Uterus (tissue), 4 donors: Measurements from ENCODE around the gene CKAP2L. TPM values are rescaled to one million over a fixed set of nuclear protein-coding genes. Genes with fewer than 3 reads are reported as not detected.
"Not testable (repeated sequence)": the region's sequence is repeated elsewhere in the genome, so short reads cannot be mapped to it uniquely, and the experiment has no call there.

Experiments used
- DNase-seq, 2 donors: peaks; one replicate each; pipeline ENCODE4 v3.0.0-alpha.2; 2019 to 2020
- H3K27ac ChIP-seq, 2 donors: fragments of 200-600 bp; sonication (generic); 1 replicate in 1 of 2; 2 replicates in 1 of 2; pipeline ENCODE4 v1.5.1; 2016 to 2018
- H3K27me3 ChIP-seq, 2 donors: fragments of 200-600 bp; sonication (generic); one replicate each; pipeline ENCODE4 v1.5.1; 2018 to 2019; ENCODE audit warnings: control low read depth in 1 of 2
- H3K36me3 ChIP-seq, 2 donors: fragments of 200-600 bp; sonication (generic); one replicate each; pipeline ENCODE4 v1.5.1; 2019; ENCODE audit warnings: control low read depth in 1 of 2
- H3K4me1 ChIP-seq, 2 donors: fragments of 200-600 bp; sonication (generic); one replicate each; pipeline ENCODE4 v1.5.1; 2018 to 2019; ENCODE audit warnings: control low read depth in 1 of 2
- H3K4me3 ChIP-seq, 2 donors: fragments of 200-600 bp; sonication (generic); 1 replicate in 1 of 2; 2 replicates in 1 of 2; pipeline ENCODE4 v1.5.1; 2018 to 2019; ENCODE audit warnings: mild to moderate bottlenecking in 1 of 2
- H3K9me3 ChIP-seq, 2 donors: fragments of 200-600 bp; sonication (generic); one replicate each; pipeline ENCODE4 v1.5.1; 2019; ENCODE audit warnings: control low read depth in 1 of 2
- POLR2A ChIP-seq, 2 donors: fragments of 450-650 bp; IDR thresholded peaks; one replicate each; pipeline ENCODE4 v1.6.1; 2016; ENCODE audit warnings: antibody characterized with exemption in 2 of 2, mild to moderate bottlenecking in 1 of 2, moderate library complexity in 1 of 2
- intact Hi-C: fragments of 100-400 bp; cut with DNase I; formaldehyde crosslinking; loops from one replicate; pipeline ENCODE4 v1.15.1; 2023; ENCODE audit warnings: low total_unique reads
- total RNA-seq, 4 donors: library from RNA; depleted of rRNA in 3 of 4; stranded (reverse); fragments of >200 nt in 3 of 4; gene quantifications; one replicate each; pipeline versions ENCODE4 v1.1.0 to v1.2.4, GENCODE V29; 2014 to 2023
- TF ChIP-seq, protein P1 (sequence below), 4 experiments: fragments of 200-600 bp in 2 of 4; fragments of 450-650 bp in 2 of 4; sonication (generic) in 2 of 4; IDR thresholded peaks; one replicate each; pipeline ENCODE4 v1.5.1; 2016 to 2019; ENCODE audit warnings: antibody characterized with exemption in 4 of 4, mild to moderate bottlenecking in 2 of 4, moderate library complexity in 1 of 4
- donor health status: DM: yes; HTN: yes; CAD: no.

CKAP2L gene
- total RNA-seq, 4 donors from 2014 or later = 8.8 TPM; not detected in 3

DNA sequence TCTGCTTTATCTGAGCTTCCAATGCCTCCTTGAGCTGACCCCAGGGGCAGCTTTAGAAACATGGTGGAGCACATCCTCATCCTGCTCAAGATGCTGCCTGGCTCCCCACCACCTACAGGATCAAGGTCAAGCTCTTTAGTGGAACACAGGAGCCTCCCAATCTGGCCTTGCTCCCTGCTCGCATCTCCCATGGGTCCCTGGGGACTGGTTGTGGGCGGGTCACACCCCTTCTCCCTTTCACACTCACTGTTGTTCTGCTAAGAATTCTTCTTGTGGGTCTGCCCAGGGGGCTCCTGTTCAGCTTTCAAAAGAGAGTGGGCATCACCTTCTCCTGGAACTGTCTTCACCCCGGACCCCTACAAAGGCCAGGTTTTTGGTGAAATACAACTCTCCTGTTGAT, 51.9 kb downstream of the CKAP2L start:
- no peak for DNase-seq
- H3K36me3 ChIP-seq = no peaks in the 10 kb centered on the region
- H3K9me3 ChIP-seq = no peaks in the 10 kb centered on the region
- intact Hi-C loops = no loop called here
- TF ChIP-seq, protein P1, sequence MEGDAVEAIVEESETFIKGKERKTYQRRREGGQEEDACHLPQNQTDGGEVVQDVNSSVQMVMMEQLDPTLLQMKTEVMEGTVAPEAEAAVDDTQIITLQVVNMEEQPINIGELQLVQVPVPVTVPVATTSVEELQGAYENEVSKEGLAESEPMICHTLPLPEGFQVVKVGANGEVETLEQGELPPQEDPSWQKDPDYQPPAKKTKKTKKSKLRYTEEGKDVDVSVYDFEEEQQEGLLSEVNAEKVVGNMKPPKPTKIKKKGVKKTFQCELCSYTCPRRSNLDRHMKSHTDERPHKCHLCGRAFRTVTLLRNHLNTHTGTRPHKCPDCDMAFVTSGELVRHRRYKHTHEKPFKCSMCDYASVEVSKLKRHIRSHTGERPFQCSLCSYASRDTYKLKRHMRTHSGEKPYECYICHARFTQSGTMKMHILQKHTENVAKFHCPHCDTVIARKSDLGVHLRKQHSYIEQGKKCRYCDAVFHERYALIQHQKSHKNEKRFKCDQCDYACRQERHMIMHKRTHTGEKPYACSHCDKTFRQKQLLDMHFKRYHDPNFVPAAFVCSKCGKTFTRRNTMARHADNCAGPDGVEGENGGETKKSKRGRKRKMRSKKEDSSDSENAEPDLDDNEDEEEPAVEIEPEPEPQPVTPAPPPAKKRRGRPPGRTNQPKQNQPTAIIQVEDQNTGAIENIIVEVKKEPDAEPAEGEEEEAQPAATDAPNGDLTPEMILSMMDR (IDR thresholded peaks at IDR 0.05) = no peak
- no peak for TF ChIP-seq POLR2A (IDR thresholded peaks at IDR 0.05)
- H3K27ac ChIP-seq = no peak overlapping the region
- no peak overlapping the region for H3K4me3 ChIP-seq
- H3K27me3 ChIP-seq = no peaks in the 10 kb centered on the region
- H3K4me1 ChIP-seq = no peaks in the 10 kb centered on the region

DNA sequence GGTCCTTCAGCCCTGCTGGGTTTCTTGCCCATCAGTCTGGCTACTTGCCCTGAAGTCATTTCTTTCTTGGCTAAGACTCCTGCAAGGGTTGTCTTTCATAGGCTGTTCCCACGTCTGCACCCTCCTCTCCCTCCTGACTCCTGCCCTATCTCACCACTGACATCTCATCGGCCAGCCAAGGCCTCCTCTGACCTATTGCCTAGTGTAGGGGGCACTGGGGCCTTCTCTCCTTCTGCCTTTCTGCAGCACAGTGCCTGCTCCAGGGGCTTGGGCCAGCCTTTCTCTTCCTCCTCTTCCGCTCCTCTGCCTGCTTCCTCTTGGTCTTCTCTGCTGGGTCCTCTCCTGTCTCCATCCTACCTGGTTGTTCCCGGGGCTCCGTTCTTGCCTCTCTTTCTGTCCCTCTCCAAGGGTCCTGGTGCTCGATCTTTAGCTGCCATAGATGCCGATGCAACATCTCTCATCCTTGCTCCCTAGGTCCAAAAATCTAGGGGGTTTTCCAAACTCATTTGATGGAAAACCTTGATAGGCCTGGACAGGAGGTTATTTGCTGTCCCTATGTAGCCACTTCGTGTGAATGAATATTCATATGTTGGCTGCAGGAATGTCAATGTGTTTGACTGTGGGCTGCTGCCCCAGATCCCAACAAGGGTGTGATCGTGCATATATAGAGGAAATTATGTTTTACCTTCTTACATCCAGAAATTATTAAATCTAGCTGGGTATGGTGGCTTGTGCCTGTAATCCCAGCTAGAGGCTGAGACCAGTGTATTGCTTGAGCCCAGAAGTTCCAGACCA, 53.3 kb downstream of the CKAP2L start:
- Histone ChIP-seq H3K27me3 (no peaks in the 10 kb centered on the region), H3K27ac (no peak overlapping the region), H3K4me1 (no peaks in the 10 kb centered on the region), H3K36me3 (no peaks in the 10 kb centered on the region), H3K9me3 (no peaks in the 10 kb centered on the region), H3K4me3 (no peak overlapping the region)
- TF ChIP-seq, protein P1 (IDR thresholded peaks at IDR 0.05) = no peak
- no peak for TF ChIP-seq POLR2A (IDR thresholded peaks at IDR 0.05)
- intact Hi-C loops = no loop called here
- no peak for DNase-seq

DNA sequence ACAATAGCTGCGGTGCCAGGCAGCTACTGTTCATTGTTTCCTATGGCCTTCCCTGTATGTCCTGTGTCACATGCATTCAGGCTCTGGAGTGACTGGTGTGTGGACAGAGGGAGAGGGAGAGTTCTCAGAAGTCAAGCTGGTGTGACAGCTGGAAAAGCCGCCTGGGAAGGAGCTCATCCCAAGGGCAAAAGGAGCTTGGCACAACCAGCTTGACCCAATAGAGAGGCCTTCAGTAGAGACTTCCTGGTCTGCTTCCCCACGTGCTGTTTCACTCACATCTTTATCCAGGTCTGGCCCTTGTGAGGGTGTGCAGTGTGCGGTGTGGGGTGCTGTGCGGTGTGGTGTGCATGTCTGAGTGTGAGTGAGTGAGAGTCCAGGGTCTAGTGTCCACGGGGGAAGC, 54.7 kb downstream of the CKAP2L start:
- no peak overlapping the region for H3K27ac ChIP-seq
- no peak for DNase-seq
- H3K27me3 ChIP-seq = no peaks in the 10 kb centered on the region
- H3K4me1 ChIP-seq = no peaks in the 10 kb centered on the region
- TF ChIP-seq POLR2A (IDR thresholded peaks at IDR 0.05) = no peak
- TF ChIP-seq, protein P1 (IDR thresholded peaks at IDR 0.05) = no peak
- no peaks in the 10 kb centered on the region for H3K36me3 ChIP-seq
- no peak overlapping the region for H3K4me3 ChIP-seq
- intact Hi-C loops = no loop called here
- H3K9me3 ChIP-seq = no peaks in the 10 kb centered on the region

DNA sequence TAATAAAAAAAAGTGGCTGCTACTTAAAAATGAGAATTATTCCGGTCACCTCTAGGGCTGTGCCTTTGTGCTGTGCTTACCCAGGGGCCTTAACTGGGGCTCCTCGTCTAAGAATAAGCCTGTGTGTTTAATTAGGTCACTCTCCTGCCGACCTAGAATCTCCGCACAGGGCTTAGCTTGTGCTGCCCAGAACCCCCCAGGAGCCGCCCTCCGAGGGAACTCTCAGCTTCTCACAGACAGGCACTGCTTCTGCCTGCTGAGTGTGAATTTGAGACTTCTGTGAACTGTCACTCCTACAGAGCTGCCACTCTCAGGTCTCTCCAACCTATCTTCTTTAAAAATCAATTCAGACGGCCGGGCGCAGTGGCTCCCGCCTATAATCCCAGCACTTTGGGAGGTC, 55.4 kb downstream of the CKAP2L start:
- DNase-seq = no peak
- Histone ChIP-seq H3K27ac (no peak overlapping the region), H3K4me3 (no peak overlapping the region), H3K27me3 (no peaks in the 10 kb centered on the region), H3K9me3 (no peaks in the 10 kb centered on the region), H3K4me1 (no peaks in the 10 kb centered on the region), H3K36me3 (no peaks in the 10 kb centered on the region)
- TF ChIP-seq, protein P1 (IDR thresholded peaks at IDR 0.05) = no peak
- TF ChIP-seq POLR2A (IDR thresholded peaks at IDR 0.05) = no peak
- intact Hi-C loops = no loop called here

DNA sequence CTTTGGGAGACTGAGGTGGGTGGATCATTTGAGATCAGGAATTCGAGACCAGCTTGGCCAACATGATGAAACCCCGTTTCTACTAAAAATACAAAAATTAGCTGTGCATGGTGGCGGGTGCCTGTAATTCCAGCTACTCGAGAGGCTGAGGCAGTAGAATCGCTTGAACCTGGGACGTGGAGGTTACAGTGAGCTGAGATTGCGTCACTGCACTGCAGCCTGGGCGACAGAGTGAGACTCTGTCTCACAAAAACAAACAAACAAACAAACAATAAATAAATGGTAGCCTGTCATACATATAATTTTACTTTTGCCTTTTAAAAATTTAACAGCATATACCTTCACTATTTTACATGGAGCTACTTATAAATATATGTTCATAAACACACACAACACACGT, 57.5 kb downstream of the CKAP2L start:
- H3K4me1 ChIP-seq, H3K9me3 ChIP-seq, H3K36me3 ChIP-seq, H3K4me3 ChIP-seq, DNase-seq, H3K27ac ChIP-seq, H3K27me3 ChIP-seq, intact Hi-C loops: not testable (repeated sequence)
